NK-92 (cell line): ENCODE measurements around the gene HCRTR2.
"Not testable (repeated sequence)": the region's sequence is repeated elsewhere in the genome, so short reads cannot be mapped to it uniquely, and the experiment has no call there.

Experiments used
- DNase-seq: peaks from one replicate; lab custom pipeline; 2025; ENCODE audit not compliant: unreplicated experiment; lab: John Stamatoyannopoulos, UW

The HCRTR2 gene

DNA sequence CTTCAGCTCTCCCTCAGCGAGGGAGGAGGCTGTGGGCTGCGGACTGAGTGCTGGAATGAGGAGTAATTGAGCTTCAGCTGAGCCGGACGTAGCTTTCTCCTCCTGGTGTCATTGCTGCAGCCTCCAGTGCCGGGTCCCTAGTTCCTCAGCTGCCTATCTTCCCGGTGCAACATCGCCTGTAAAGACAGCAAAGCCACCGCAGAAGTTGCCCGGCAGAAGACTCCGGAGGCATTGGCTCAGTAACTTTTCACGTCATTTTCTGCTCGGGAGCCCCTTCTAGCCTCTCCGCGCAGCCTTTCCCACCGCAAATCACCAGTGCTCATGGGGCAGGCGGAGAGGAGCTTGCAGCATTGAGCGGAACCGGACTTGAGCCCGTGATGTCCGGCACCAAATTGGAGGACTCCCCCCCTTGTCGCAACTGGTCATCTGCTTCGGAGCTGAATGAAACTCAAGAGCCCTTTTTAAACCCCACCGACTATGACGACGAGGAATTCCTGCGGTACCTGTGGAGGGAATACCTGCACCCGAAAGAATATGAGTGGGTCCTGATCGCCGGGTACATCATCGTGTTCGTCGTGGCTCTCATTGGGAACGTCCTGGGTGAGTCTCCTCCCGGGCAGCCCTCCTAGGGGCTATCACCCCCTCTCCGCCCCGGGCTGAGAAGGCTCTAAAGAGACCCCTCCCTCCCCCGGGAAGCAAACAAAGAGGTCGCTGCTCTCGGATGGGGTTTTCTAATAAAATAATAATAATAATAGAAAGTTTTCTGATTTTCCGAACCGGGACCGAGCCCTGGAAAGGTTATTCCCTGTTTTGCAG, at the start of gene HCRTR2:
Gene HCRTR2, plus strand, starts transcription at position 305 of the 816 bp plus-strand sequence. Its CDS starts 73 bp downstream, at position 378.
- DNase-seq = no peak

DNA sequence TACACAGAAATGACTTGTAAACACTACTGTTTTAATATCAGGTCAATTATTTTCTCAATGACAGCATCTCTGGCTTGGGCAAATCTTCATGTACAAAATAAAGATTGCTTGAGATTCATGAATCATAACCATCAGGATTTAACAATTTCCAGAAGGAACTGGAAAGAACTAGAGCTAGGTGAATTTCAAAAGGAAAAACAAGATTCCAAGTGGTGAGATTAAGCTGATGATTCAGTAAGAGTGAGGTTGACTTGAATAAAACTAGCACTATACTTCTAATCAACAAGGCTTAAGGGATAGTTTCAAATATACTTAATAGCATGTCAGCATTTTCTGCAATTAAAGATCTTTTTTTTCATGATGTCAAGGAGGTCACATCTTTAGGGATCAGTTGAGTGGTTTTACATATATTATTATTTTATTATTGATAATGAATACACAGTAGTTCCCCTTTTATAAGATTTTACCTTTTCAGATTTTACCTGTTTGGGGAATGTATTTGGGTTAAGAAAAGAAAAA, 43.5 kb upstream of the HCRTR2 start:
- DNase-seq = no peak

DNA sequence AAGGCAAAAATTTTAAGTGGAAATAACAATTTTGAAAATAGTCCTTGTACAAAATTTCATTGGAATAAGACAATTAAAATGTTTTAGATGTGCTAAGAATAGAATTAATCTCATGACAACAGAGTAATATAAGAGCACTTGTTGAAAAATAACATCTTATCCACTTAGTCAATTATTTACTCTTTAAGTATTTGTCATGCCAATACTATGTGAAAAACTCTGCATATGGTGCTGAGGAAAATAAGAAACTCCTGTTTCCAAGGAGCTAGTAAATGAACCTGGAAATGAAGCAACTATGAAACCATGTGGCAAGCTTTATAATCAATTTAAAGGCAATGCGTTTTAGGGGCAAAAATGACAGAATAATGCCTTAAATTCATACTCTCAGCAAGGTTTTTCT, 42.7 kb upstream of the HCRTR2 start:
- DNase-seq = no peak

DNA sequence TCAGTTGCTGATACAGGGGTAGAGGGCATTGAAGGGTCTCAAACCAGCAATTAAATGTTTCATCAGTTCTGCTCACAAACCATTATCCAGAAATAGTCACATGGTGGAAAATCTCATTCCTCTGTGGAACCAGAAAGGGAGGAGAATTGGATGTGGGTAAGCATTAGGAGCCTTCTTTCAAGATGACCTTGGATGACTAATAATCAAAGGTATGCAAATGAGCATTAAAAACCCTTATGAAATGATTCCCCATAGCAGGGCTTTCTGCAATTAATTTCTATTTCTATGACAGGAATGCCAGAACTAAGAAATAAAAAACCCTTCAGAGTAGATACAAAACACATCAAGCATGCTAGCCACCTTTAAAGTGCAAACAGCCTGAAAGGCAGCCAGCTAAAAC, 37.4 kb upstream of the HCRTR2 start:
- DNase-seq = no peak

DNA sequence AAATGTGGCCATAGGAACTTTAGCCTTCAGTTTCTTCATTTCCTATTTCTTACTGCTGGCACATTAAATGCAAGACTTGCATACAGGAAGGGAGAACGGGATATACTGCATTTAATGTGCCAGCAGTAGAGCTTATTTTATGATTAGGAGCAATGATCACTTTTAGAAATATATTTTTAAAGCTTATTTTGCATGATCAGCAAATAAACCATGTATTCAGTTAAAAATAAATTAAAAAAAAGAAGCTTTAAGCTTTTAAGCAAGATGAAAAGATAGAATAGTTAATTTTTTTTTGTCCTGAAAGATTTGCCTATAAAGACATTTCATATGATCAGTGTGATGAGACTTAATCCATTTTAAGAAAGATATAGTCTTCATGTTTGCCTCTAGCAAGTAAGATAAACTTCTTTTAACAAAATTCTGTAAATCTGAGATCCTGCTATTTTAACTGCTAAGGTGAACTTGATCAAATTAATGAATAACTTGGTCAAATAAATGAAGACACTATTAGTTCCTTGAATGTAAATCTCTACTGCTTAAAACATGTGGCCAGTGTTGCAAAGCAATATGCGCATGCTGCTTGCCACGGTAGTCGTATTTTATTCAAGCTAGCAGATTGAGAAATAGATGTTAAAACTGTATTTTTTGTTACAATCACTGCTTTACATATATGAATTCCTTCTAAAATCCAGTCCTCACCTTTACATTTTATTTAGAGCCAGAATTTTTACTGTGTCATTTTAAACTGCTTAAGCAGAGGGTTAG, 36.2 kb upstream of the HCRTR2 start:
- no peak for DNase-seq

DNA sequence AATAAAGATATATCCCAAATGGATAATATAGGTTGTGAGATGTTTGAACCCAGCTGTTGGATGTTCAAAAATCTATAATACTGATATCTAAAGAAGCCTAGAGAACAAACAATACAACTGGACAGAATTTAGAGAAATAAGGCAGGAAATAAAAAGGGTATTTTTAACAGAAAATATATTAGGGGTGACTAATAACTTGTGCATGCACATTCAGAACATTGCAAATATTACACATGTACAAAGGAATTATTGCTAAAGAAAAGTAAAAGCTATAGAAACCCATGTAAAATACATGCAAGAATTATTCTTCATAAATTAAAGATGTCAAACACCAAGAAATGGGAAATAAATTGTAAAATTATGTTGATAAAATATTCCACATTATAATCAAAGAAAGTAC, 32.7 kb upstream of the HCRTR2 start:
- DNase-seq = no peak

DNA sequence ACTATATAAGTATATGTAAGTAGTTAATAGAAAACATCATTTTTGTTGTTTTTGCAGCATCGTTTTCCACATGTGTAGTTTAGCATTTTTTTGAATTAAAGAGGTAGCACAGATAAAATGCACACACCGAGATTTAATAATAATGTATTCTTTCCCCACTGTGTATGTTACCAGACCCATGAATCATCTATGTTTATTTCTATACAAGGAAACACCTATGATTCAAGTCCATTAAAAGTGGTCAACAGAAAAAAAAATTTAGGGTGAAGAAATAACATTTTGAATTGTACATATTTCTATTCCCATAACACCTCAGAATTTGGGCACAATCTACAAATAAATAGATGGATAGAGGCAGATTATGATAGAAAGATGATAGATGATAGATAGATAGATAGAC, 31.7 kb upstream of the HCRTR2 start:
- DNase-seq = no peak

DNA sequence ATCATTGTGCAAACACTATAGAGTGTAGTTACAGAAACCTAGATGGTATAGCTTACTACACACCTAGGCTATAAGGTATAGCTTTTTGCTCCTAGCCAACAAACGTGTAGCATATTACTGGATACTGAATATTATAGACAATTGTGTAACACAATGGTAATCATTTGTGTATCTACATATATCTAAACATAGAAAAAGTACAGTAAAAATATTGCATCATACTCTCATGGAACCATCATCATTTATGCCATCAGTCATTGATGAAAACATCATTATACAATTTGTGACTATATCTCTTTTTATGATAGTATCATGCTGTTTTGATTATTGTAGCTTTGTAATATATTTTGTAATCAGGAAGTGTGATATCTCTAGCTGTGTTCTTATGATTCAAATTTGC, 21.0 kb upstream of the HCRTR2 start:
- DNase-seq = no peak

DNA sequence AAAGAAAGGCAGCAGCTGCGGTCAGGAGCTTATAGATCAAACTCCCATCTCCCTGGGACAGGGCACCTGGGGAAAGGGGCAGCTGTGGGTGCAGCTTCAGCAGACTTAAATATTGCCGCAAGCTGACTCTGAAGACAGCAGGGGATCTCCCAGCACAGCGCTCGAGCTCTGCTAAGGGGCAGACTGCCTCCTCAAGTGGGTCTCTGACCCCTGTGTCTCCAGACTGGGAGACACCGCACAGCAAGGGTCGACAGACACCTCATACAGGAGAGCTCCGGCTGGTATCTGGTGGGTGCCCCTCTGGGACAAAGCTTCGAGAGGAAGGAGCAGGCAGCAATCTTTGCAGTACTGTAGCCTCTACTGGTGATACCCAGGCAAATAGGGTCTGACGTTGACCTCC, 15.5 kb upstream of the HCRTR2 start:
- not testable (repeated sequence) for DNase-seq

DNA sequence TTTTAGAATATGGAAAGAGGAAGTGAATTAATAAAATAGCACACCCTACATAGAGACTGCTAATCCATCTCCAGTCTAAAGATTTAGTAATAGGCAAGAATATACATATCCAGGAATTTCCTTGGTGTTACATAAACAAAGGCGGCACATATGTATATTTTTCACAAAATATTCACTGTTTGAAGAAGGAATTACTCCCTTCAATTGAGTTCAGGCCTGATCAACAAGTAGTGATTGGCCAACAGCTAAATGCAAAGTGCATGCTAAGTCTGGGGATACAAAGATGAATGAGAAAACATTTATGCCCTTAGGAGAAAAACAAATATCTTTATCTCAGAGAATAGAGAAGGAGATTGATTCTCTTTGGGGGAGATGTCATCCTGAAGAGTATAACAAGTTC, 6.5 kb upstream of the HCRTR2 start:
- no peak for DNase-seq

DNA sequence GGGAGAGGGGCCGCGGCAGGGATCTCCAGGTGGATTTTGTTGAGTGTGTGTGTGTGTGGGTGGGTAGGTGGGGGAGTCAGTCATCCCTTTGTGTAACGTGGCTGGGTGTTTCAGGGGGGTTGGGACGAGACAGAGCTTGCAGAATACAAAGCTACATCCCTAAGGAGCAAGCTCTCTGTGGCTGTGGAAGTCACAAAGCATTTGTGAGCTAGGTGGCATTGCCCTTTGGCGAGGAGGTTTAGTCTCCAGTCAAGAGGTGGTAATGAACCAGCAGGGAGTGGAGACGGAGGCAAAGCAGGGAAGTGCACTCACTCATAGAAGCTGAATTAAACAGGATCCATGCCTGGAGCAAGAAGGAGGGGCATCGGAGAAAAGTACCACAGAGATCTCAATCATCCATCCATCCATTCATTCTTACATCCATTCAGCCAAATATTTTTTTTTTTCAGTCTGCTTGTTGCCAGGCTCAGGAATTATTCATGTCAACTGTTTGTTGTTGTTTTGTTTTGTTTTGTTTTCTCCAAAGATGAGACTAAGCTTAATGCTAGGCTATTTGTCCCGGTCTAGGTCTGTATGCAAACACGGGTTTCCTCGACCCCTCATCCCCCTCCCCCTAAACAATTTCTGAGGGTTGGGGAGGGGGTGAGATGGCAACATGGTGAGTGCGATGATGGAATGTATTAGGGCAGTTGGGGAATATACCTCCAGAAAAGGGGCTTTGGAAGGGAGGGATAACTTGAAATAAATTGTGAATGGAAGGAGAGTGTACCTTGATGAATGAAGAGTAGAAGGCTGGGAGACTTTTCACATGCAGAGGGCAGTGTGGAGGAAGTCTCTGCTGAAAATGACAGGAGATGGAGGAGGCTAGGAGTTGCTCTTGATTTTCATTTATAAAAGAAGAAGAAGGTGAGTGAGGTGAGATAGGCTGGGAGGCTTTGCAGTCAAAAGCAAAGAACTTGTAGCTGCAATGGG, 1.0 kb downstream of the HCRTR2 start:
- no peak for DNase-seq

DNA sequence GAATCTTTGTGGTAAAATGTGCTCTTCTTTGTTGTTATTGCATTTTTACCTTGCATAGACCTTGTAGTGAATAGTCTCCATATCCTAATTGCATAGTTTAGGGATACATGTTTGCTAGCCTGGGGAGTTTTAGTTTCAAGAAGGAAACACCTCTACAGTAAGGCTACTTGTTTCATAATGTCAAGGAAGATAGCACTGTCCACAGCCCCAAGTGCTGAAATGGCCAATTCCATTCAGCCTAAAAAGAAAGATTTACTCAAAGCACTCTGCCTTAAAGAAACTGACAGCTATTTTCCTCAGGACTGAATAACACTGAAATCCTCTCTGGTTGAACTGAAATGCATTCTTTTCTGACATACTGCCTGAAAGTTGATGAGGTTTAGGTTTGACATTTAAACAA, 2.6 kb downstream of the HCRTR2 start:
- no peak for DNase-seq

DNA sequence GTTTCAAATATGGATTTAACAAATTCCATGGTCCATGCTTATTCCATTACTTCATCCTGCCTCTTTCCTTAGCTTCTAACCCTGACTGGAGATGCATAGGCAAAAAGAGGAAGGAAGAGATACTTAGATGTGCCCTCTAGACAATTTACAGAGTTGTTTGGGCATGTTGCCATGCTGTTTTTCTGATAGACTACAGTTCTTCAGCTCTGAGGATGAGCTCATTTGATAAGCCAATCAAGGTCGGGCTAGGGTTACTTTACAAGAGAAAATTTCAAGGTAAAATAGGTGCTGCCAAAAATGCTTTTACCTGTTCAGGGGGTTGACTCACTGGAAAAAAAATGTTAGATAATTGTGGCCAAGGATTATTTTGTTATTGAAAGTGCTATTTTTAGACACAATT, 5.9 kb downstream of the HCRTR2 start:
- no peak for DNase-seq

DNA sequence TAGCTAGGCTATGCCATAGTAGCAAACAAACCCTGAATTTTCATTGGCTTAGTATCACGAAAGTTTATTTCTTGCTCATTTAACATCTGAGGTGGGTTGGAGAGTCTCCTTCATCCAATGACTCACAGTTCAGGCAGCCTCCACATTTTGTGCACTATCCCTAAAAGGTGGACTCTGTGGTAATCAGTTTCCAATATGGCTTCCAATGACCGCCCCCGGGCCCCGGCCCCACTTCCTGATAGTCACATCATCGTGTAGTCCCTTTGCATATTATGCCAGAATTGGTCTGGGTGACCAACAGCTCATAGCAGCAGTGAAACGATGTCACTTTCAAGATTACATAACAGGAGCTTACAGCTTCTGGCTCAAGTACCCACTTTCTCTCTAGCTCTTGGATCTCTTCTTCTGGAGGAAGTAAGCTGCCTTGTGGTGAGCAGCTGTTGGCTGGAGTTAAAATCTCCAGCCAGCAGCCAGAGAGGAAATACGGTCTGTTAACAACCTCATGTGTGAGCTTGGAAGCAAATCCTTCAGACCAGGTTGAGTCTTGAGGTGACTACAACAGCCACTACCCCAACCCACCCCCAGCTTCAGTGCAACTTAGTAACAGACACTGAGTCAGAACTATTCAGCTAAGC, 7.8 kb downstream of the HCRTR2 start:
- DNase-seq = no peak

DNA sequence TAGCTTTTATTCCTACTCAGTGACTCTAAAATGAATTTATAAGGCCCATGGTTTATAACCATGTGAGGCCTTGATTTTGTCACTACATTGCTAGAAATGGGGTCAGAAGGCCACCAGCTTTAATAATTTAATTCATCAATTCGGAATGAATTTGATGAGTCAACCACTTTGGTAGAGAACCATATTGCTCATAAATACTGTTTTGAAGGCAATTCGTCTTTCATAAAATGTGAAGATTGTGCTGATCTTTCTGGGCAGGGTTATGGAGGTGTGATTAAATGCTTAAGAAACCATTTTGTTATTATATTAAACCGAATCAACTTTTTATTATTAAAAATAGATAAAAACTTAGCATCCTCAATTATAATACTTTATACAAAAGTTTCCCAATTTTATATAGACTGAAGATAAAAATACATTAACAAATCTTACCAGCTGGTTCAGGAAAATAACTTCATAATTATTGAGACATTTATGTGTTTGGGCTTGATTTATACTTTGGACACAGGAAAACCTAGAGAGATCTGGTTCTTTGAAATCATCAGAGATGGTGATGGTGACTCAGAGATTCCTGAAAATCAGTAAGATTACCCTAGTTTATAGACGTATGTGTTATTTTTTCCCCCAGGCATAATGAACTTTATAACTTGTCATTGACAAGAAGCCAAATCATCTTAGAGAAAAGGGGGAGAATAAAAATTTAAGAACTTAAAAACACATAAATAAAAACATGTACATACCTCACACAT, 10.6 kb downstream of the HCRTR2 start:
- no peak for DNase-seq

DNA sequence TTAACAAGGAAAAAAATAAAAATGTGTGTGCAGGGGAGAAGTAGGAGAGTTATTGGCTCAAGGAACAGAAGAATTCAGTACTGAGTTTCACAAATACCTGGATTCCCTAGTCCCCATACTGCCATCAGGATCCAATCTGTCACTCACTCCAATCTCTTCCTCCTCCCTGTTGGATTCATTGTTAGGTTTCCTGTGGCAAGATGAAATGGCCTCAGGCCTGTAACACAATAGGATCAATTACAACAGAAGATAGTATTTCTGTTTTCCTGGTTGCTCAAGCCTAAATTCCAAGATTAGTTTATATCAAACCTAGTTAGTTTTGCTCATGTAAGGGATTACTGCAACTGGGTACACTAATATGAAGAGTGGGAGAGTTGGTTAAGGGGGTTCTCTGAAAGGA, 24.4 kb downstream of the HCRTR2 start:
- DNase-seq = no peak

DNA sequence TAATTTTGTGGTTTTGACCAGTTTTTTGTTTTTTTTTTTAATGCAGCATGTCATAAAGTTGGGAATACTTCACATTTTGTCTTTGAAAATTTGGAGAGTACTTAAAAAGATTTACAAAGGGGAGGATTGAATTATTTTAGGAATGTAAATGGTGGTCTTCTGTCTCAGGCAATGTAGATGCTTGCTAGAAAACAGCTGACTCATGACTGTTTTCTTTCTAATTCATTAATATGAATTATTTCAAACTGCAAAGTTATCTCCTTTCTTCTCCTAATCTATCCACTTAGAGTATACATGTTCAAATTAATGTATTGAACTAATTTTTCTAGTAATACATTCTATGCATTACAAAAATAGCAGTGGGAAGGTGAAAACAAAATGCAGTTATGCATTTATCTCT, 24.9 kb downstream of the HCRTR2 start:
- no peak for DNase-seq

DNA sequence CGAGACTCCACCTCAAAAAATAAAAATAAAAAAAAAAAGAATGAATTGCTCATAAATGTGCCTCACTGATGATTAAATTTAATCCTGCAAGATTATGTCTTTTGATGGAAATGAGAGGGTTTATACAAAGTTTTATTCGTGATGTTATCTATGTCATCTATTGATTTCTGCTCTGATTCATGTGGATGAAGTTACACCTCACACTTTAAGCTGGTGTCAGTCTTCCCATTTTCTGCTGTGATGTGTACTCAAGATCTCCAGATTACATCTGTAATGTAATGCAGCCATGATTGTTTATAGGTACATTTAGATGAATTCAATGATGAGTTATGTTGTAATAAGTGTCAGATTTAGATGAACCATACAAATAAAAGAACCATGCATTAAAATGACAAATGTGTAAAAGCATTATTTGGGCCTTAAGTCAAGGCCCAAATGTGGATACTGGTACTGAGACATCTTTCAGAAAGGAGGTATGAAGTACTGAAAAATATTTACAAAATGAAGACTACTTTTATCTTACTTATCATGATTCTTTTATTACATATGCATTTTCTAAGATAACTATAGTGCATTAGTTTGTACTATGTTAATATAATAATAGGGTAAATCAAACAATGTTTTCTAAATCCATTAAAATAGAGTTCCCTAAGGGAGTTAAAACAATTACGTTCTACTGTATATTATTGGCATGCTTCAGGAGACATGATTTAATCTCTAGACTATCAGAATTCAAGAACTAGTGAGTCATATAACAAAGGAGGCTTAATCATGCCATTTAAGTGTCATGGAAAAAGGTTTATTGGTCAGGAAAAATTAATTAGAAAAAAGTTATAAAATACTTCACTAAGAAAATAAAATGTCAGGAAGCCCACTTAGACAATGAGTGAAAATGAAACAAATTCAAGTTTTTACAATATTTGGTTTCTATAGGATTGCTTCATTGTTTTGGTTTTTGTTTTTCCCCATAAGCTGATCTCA, 34.5 kb downstream of the HCRTR2 start:
- no peak for DNase-seq

DNA sequence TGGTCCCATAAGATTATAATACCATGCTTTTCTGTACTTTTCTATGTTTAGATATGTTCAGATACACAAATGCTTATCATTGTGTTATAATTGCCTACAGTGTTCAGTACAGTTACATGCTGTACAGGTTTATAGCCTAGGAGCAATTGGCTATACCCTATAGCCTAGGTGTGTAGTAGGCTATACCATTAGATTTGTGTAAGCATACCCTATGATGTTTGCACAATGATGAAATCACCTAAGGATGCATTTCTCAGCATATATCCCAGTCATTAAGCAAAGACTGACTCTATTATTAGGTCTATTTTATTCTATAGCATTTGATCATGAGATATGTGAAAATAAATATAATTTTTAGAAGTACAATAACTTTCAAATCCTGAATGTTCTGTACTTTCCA, 36.6 kb downstream of the HCRTR2 start:
- no peak for DNase-seq
